A673 (cell line): ENCODE results near the gene ACBD3. TPM values are rescaled to one million over a fixed set of nuclear protein-coding genes. Genes with fewer than 3 reads are reported as not detected.

Experiments
- BruUV-seq: library from RNA; stranded (reverse); fragments of 400-500 nt; replicated peaks from 2 replicates; lab custom pipeline; 2021; lab: Mats Ljungman, UMichigan
- CTCF ChIA-PET: fragments of 300-600 bp; sonication (Branson Sonifier 250); formaldehyde crosslinking; loops from one replicate; lab custom pipeline; 2022; ENCODE audit warnings: antibody characterized with exemption; lab: Charles Lee
- POLR2A ChIA-PET: fragments of 300-600 bp; sonication (Branson Sonifier 250); formaldehyde crosslinking; loops from one replicate; lab custom pipeline; 2022; ENCODE audit warnings: antibody characterized with exemption; ENCODE audit not compliant: low non-redundant PET; lab: Charles Lee
- DNase-seq: peaks from one replicate; pipeline ENCODE4 v3.0.0-alpha.2; 2015; ENCODE audit warnings: low spot score
- H3K27ac ChIP-seq: fragments of 200-600 bp; sonication (generic); 2 replicates; pipeline ENCODE4 v1.5.1; 2016; ENCODE audit warnings: mixed run types, low read depth, mild to moderate bottlenecking, mixed read lengths, antibody characterized with exemption, low read length; ENCODE audit not compliant: poor library complexity, severe bottlenecking
- H3K27me3 ChIP-seq: fragments of 200-600 bp; sonication (generic); replicated peaks from 2 replicates; pipeline ENCODE4 v1.6.1; 2017; ENCODE audit warnings: mixed run types, low read depth, mild to moderate bottlenecking, mixed read lengths, antibody characterized with exemption, low read length; ENCODE audit not compliant: insufficient read depth, poor library complexity
- H3K36me3 ChIP-seq: fragments of 200-600 bp; sonication (generic); 2 replicates; pipeline ENCODE4 v1.6.1; 2016; ENCODE audit warnings: mixed run types, mild to moderate bottlenecking, mixed read lengths, antibody characterized with exemption, low read length; ENCODE audit not compliant: insufficient read depth, poor library complexity, severe bottlenecking
- H3K4me1 ChIP-seq: fragments of 200-600 bp; sonication (generic); 2 replicates; pipeline ENCODE4 v1.6.1; 2017; ENCODE audit warnings: mixed run types, mild to moderate bottlenecking, mixed read lengths, antibody characterized with exemption, low read length; ENCODE audit not compliant: insufficient read depth, poor library complexity, severe bottlenecking
- H3K4me3 ChIP-seq: fragments of 200-600 bp; sonication (generic); 2 replicates; pipeline ENCODE4 v1.5.1; 2016; ENCODE audit warnings: low read depth, mixed run types, mild to moderate bottlenecking, mixed read lengths, low read length; ENCODE audit not compliant: poor library complexity, severe bottlenecking
- H3K9me3 ChIP-seq: fragments of 200-600 bp; sonication (generic); 2 replicates; pipeline ENCODE4 v1.6.1; 2016; ENCODE audit warnings: mixed run types, low read depth, mild to moderate bottlenecking, mixed read lengths, antibody characterized with exemption, low read length; ENCODE audit not compliant: poor library complexity, severe bottlenecking
- CTCF ChIP-seq: fragments of 300-800, 200-600 bp; sonication (generic); conservative IDR thresholded peaks from 2 replicates; pipeline ENCODE4 v1.5.1; 2017; ENCODE audit warnings: low read depth, mild to moderate bottlenecking, antibody characterized with exemption, low read length, moderate library complexity, mixed read lengths
- EZH2 ChIP-seq: fragments of 200-600 bp; sonication (generic); IDR thresholded peaks from 2 replicates; pipeline ENCODE4 v1.6.1; 2017; ENCODE audit warnings: borderline replicate concordance, low read depth, mild to moderate bottlenecking, mixed read lengths, antibody characterized with exemption, low read length; ENCODE audit not compliant: poor library complexity, severe bottlenecking
- intact Hi-C: fragments of 100-400 bp; cut with micrococcal nuclease; formaldehyde crosslinking; loops from one replicate; pipeline ENCODE4 v1.10.0; 2022; ENCODE audit not compliant: unreplicated experiment
- total RNA-seq: library from RNA; stranded (reverse); gene quantifications from 2 replicates; pipeline ENCODE4 v1.2.3, GENCODE V29; 2021

The ACBD3 gene
- total RNA-seq, 1 experiment from 2014 or later: 33.4 TPM

- DNase-seq: no peak
- BruUV-seq: no TSS peak
- peaks cover 55% of the 10 kb centered on the region for H3K36me3 ChIP-seq
- H3K27ac ChIP-seq: no peak overlapping the region
- no peak for TF ChIP-seq CTCF
- no peak for TF ChIP-seq EZH2
- no peaks in the 10 kb centered on the region for H3K4me1 ChIP-seq
- POLR2A ChIA-PET: no interaction called here
- CTCF ChIA-PET: no interaction called here
- H3K9me3 ChIP-seq: no peaks in the 10 kb centered on the region
- intact Hi-C loops: no loop called here
- no peaks in the 10 kb centered on the region for H3K27me3 ChIP-seq
- H3K4me3 ChIP-seq: no peak overlapping the region
Observed at GRCh38 chr1:226164154-226164553, 22.4 kb downstream of the ACBD3 start.

DNA sequence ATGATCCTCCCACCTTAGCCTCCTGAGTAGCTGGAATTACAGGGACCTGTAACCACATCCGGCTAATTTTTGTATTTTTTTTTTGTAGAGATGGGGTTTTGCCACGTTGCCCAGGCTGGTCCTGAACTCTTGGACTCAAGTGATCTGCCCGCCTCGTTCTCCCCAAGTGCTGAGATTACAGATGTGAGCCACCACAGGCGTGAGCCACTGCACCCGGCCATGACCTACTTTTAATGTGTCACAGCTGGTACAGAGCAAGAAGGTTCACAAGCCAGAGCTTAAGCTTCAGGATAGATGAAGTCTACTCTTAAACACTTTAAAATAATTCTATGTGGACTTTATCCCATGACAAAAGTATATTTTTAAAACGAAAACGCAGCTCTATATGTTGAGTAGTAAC is 23.6 kb downstream of the ACBD3 start:
- ChIA-PET POLR2A (no interaction called here), CTCF (no interaction called here)
- intact Hi-C loops: no loop called here
- Histone ChIP-seq H3K9me3 (no peaks in the 10 kb centered on the region), H3K27ac (no peak overlapping the region), H3K4me1 (no peaks in the 10 kb centered on the region), H3K36me3 (peaks cover 61% of the 10 kb centered on the region), H3K4me3 (no peak overlapping the region), H3K27me3 (no peaks in the 10 kb centered on the region)
- TF ChIP-seq CTCF (no peak), EZH2 (no peak)
- BruUV-seq: no TSS peak
- no peak for DNase-seq

DNA sequence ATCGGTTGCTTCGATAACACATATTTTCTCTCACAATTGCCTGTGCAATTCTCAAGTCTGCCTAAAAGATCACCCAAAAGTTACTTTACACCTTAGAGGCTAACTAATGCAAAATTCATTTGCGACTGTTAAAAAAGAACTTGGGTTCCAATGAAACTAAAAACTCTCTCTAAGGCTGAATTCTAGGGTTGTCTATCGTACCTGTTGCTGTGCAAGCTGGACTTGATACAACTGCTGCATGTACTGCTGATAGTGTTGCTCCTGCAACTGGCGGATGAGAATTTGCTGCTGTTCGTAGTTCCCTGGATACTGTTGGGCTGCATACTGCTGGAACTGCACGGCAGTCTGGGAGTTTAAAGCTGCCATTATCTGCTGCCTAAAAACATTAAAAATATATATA is 27.6 kb downstream of the ACBD3 start:
- POLR2A ChIA-PET: no interaction called here
- no peak for DNase-seq
- no peak overlapping the region for H3K27ac ChIP-seq
- intact Hi-C loops: no loop called here
- H3K36me3 ChIP-seq: peaks cover 64% of the 10 kb centered on the region
- no peak for TF ChIP-seq CTCF
- TF ChIP-seq EZH2: no peak
- H3K4me1 ChIP-seq: no peaks in the 10 kb centered on the region
- H3K27me3 ChIP-seq: no peaks in the 10 kb centered on the region
- no TSS peak for BruUV-seq
- H3K4me3 ChIP-seq: no peak overlapping the region
- CTCF ChIA-PET: no interaction called here
- H3K9me3 ChIP-seq: no peaks in the 10 kb centered on the region
